ENCODE results near the gene PROC.
"Not testable (repeated sequence)": the region's sequence is repeated elsewhere in the genome, so short reads cannot be mapped to it uniquely, and the experiment has no call there.

The PROC gene

DNA sequence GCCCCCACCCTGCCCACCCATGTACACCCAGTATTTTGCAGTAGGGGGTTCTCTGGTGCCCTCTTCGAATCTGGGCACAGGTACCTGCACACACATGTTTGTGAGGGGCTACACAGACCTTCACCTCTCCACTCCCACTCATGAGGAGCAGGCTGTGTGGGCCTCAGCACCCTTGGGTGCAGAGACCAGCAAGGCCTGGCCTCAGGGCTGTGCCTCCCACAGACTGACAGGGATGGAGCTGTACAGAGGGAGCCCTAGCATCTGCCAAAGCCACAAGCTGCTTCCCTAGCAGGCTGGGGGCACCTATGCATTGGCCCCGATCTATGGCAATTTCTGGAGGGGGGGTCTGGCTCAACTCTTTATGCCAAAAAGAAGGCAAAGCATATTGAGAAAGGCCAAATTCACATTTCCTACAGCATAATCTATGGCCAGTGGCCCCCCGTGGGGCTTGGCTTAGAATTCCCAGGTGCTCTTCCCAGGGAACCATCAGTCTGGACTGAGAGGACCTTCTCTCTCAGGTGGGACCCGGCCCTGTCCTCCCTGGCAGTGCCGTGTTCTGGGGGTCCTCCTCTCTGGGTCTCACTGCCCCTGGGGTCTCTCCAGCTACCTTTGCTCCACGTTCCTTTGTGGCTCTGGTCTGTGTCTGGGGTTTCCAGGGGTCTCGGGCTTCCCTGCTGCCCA, 9.3 kb downstream of the PROC start:
- no peak for DNase-seq (ENCODE audit: low read depth)

DNA sequence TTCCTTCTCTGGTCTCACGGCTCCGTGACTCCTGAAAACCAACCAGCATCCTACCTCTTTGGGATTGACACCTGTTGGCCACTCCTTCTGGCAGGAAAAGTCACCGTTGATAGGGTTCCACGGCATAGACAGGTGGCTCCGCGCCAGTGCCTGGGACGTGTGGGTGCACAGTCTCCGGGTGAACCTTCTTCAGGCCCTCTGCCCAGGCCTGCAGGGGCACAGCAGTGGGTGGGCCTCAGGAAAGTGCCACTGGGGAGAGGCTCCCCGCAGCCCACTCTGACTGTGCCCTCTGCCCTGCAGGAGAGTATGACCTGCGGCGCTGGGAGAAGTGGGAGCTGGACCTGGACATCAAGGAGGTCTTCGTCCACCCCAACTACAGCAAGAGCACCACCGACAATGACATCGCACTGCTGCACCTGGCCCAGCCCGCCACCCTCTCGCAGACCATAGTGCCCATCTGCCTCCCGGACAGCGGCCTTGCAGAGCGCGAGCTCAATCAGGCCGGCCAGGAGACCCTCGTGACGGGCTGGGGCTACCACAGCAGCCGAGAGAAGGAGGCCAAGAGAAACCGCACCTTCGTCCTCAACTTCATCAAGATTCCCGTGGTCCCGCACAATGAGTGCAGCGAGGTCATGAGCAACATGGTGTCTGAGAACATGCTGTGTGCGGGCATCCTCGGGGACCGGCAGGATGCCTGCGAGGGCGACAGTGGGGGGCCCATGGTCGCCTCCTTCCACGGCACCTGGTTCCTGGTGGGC, 10.0 kb downstream of the PROC start:
- no peak for DNase-seq (ENCODE audit: low read depth)

DNA sequence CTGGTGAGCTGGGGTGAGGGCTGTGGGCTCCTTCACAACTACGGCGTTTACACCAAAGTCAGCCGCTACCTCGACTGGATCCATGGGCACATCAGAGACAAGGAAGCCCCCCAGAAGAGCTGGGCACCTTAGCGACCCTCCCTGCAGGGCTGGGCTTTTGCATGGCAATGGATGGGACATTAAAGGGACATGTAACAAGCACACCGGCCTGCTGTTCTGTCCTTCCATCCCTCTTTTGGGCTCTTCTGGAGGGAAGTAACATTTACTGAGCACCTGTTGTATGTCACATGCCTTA, 10.5 kb downstream of the PROC start:
- DNase-seq (ENCODE audit: low read depth), result no peak

DNA sequence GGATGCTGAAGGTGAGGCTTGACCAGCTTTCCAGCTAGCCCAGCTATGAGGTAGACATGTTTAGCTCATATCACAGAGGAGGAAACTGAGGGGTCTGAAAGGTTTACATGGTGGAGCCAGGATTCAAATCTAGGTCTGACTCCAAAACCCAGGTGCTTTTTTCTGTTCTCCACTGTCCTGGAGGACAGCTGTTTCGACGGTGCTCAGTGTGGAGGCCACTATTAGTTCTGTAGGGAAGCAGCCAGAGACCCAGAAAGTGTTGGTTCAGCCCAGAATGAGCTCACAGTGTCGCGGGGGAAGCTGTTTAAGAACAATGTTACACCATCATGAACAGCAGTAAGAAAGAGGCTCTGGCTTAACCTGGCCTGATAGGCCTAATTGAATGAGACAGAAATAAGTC, 11.1 kb downstream of the PROC start:
- DNase-seq (ENCODE audit: low read depth), result no peak

DNA sequence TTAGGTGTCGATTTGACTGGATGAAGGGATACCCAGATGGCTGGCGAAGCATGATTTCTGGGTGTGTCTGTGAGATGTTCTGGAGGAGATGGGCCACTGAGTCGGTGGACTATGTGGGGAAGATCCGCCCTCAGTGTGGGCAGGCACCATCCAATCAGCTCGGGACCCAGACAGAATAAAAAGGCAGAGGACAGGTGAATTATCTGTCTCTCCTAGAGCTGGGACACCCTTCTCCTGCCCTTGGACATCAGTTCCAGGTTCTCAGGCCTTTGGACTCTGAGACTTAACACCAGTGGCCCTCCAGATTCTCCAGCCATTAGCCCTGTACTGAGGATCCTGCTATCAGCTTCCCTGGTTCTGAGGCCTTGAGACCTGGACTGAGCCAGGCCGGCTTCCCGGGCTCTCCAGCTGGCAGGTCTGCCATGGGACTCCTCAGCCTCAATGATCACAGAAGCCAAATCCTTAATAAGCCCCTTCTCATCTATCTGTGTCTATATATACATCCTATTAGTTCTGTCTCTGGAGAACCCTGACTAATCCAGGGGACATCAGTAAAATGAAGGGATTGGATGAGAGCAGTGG, 11.7 kb downstream of the PROC start:
- no peak for DNase-seq (ENCODE audit: low read depth)

DNA sequence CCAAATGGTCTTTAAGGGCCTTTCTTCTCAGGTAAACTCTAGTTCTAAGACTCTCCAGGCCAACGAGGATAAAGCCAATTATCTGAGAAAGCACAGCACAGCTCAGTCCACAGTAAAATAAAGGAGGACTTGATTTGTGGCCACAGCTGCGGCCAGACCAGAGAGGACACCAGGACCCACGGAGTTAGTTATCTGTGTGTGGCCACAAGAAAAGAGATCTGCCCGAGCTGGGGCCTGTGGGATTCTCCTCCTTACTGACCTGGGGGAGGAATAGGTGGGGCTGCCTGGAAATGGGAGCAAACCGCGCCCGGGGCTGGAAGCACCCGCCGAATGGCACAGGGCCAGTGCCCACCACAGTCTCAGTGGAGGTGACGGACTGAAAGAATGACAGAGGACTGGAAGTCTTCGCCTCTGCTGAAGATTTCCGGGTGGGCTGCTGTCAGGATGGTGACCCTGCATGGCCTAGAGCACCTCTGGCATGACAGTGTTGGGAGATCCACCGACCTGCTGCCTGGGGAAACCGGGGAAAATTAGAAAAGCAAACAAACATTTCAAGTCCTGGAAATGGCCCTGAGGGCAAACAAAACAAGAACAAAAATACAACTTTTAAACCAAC, 13.3 kb downstream of the PROC start:
- no peak for DNase-seq (ENCODE audit: low read depth)

DNA sequence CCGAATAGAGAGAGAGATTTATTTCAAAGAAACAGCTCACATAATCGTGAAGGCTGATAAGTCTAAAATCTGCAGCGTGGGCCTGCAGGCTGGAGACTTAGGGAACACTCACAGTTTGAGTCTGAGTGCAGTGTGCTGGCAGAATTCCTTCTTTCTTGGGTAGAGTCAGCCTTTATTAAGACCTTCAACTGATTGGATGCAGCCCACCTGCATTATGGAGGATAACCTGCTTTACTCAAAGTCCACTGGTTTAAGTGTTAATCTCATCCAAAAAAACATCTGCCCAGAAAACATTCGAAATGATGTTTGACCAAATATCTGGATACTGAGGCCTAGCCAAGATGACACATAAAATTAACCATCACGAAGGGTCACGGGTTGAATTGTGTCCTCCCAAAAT, 16.3 kb downstream of the PROC start:
- DNase-seq (ENCODE audit: low read depth), result no peak

DNA sequence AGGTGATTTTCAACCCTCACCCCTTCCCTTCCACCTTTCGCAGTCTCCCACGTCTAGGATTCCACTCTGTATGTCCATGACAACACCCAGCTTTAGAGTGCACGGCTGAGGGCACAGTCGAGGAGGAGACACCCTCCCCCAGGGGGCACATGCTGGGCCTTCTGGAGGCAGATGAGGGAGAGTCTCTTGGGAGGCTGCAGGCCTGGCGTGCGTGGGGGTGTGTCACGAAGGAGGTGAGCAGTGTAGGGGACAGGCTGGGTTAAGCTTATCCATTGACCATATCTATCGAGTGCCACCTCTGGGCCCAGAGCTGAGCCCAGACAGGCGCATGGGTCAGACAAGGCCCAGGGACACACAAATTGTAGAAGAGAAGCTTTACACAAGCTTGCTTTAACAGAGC, 18.8 kb downstream of the PROC start:
- DNase-seq (ENCODE audit: low read depth), result no peak

DNA sequence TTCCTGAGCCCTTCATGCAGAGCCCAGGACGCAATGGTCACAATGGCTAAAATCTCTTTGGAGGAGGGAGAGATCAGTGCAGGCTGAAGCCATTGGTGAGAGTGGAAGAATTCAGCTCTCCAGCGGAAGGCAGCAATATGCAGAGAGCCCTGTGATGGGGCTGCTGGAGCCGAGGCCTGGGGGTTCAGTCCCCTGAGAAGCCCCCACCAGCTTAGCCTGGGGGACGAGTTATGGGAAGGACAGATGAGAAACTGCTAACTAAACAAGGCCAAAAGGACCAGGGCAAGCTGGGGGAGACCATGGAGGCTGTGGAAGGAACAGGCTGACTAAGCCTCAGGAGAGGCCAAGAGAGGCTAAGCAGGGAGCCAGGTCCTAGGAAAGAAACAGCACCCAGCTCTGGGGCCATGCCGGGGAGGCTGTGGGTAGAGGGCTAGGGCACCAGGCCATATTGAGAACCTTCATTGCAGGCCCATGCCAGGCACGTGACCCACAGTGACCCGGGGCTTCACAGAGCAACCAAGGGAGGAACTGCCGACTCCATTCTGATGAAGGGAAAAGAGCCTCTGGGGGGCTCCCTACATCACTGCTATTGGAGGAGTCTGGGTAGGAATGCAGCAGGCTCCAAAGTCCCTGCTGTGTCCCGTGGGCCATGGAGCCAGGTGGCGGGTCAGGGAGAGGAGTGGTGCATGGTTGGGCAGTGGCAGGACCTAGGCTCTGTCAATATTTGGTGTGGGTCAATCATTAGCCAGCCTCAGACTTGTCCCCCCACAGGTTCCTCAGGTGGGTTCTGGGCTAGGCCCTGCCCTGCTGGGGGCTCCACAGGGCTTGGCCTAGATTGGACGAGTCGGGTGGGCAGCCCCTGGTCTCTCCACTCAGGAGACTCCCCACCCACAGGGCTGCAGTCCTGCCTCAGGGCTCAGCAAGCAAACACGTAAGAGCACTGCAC, 19.8 kb downstream of the PROC start:
- DNase-seq (ENCODE audit: low read depth), result no peak

DNA sequence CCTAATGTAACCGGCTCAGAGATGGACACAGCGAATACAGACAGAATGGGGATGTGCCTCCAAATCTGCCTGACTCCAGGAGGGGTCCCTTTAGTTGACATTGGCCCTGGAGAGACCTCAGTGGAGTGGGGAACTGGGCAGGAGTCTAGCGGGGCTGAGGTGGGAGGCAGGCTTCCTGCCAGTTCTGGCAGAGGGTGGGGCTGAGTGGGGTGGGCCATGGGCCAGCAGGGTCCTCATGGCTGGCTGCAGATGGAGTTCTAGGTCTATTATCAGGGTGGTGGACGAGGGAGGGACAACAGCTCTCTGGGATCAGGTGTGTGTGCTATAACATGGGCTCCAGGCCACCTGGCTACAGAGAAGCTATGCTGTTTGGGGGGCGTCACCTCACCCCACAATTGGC, 21.1 kb downstream of the PROC start:
- DNase-seq (ENCODE audit: low read depth), result no peak

DNA sequence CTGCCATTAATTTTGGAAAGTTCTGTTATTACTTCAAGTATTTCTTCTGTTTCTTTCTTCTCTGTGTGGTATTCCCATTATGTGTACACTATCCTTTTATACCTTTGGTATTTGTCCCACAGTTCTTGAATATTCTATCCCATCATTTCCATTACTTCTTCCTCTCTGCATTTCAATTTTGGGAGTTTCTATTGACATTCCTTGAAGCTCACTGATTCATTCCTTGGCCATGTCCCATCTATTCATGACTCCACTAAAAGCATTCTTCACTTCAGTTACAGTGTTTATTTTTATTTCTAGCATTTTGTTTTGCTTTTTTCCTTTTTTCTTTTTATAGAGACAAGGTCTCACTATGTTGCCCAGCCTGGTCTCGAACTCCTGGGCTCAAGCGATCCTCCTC, 30.3 kb downstream of the PROC start:
- DNase-seq (ENCODE audit: low read depth), result no peak

DNA sequence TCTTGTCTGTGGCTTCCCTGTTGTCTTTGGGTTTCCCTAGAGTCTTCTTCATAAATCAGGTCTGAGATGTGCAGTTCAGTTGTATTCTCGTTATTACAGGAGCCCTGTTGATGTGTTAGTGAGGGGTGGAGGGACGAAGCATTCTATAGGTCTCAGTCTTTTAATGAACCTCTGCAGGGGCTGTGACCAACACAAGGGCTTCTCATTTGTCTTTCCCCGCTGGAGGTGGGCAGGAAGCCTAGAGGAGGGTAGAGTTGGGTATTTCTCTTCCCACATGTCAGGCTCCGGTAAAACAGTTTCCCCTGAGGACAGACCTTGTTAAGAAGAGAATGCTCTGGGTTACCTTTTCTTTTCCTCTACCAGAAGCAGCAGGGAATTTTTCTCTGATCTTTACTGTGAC, 31.2 kb downstream of the PROC start:
- no peak for DNase-seq (ENCODE audit: low read depth)

DNA sequence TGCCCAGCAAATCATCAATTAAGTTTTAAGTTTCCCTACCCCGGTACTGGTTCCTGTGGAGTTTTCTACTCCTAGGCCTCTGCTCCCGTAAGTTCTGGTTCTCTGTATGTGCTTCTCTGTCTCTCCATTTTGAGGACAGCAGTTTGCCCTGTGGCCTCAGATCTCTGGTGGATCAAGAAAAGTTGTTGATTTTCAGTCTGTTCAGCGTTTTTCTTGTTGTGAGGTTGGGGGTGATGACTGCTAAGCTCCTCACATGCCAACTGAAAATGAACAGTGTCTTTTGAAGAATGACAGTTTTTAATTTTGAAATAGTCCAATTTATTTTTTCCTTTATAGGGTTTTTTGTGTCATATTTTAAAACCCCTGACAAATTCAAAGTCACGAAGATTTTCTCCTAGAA, 31.7 kb downstream of the PROC start:
- DNase-seq (ENCODE audit: low read depth), result no peak

DNA sequence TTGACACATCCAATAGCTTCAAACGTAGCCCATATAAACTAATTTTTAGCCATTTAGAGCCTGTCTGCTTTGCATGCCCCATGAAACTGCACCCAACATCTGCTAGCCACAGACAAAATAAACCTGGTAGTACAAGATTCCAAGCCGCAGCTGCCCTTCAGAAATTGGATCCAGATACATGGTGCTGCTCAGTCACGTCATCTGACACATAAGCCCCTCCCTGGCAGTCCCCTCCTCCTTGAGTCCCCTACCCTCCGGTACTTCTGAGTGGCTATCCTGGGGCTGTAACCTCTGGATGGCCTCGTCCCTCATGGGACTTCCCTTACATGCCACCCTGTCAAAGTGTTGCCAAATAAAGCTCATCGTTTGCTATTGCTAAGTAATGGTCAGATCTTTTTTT, 33.8 kb downstream of the PROC start:
- DNase-seq (ENCODE audit: low read depth), result no peak

DNA sequence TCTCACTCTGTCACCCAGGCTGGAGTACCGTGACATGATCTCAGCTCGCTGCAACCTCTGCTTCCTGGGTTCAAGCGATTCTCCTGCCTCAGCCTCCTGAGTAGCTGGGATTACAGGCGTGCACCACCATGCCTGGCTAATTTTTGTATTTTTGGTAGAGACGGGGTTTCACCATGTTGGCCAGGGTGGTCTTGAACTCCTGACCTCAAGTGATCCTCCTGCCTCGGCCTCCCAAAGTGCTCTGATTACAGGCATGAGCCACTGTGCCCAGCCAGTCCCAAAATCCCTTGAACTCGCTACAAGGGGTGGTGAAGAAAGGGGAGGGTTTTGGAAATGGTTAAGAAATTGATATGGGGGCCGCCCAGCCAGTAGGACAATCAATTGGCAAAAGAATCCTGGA, 34.2 kb downstream of the PROC start:
- not testable (repeated sequence) for DNase-seq (ENCODE audit: low read depth)

DNA sequence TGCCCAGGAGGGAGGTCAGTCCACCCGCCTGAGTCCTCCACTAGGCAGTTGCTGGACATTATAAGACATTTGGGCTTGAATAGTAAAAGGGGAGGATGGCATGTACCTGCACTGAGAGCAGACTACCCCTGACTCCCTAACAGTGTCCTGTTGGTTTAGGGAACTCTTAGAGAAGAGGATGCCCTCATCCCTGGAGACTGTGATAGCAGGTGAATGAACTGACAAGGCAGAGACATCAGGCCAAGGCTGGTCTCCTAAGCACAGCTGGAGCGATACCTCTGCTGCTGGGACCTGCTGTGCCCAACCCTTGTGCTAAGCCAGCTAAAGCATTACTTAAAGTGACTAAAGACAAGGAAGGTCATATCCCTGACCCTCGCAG, 34.8 kb downstream of the PROC start:
- DNase-seq (ENCODE audit: low read depth), result no peak

DNA sequence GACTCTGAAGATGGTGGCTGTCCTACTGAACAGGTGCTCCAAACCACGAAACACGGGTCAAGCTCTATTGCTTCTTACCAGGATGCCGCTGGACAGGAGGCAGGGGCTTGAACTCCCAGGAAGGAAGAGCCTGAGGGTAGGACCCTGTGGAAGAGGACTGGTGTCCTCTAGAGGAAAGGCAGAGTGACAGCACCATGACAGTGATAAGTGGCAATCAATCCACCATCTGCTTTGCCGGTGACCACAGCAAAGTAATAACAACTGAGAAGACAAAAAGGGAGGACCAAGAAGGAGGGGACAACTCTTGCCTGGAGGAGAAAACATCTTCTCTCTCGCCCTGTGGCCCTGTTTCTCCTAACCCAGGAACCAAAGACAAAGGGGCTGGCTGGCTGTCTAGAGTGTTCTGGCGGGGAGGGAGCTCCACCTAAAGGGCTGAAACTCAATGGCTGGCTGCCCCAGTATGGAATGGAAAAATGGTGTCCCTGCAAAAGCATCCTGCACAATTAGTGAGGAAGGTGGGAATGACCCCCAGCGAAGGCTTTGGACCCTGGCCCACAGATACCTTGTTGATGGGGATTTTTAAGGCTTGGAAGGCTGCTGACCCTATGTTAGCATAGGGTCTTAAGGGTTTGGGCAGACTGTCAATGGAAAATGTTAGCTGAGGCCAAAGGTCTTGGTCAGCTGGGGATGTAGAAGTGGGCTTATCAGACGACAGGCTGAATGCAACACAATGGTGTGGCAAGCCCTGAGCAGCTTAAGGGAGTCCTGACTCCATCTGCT, 35.4 kb downstream of the PROC start:
- DNase-seq (ENCODE audit: low read depth), result no peak

DNA sequence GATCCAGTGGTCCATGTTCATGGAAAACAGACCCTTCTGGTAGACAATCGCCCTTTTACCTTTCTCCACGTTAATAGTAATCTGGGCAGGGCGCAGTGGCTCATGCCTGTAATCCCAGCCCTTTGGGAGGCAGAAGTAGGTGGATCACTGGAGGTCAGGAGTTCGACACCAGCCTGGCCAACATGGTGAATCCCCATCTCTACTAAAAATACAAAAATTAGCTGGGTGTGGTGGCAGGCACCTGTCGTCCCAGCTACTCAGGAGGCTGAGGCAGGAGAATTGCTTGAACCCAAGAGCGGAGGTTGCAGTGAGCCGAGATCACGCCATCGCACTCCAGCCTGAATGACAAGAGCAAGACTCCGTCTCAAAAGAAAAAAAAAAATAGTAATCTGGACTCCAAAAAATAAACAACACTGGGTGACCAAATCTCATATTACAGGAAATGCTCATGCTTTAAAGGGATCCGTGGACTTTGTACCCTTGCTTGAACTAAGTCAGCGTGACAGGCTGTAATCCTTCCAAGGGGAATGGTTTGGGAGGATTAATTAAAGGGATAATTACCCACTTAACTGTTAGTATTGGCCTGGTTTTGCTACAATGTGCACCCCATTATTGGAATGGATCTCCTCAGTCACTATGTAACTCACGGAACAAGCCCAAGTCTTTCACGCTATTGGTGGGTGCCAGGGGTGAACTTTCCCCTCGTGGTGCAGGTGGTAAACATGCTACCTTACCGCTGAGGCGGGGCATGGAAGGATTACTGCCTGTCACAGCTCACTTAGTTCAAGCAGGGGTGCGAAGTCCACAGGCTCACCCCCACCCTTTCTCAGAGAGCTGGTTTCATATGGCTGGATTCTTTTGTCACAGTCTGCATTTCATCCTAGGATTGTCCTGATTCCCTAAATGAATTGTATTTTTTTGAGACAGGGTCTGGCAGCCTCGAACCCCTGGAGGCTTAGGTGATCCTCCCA, 36.7 kb downstream of the PROC start:
- DNase-seq (ENCODE audit: low read depth), result no peak

DNA sequence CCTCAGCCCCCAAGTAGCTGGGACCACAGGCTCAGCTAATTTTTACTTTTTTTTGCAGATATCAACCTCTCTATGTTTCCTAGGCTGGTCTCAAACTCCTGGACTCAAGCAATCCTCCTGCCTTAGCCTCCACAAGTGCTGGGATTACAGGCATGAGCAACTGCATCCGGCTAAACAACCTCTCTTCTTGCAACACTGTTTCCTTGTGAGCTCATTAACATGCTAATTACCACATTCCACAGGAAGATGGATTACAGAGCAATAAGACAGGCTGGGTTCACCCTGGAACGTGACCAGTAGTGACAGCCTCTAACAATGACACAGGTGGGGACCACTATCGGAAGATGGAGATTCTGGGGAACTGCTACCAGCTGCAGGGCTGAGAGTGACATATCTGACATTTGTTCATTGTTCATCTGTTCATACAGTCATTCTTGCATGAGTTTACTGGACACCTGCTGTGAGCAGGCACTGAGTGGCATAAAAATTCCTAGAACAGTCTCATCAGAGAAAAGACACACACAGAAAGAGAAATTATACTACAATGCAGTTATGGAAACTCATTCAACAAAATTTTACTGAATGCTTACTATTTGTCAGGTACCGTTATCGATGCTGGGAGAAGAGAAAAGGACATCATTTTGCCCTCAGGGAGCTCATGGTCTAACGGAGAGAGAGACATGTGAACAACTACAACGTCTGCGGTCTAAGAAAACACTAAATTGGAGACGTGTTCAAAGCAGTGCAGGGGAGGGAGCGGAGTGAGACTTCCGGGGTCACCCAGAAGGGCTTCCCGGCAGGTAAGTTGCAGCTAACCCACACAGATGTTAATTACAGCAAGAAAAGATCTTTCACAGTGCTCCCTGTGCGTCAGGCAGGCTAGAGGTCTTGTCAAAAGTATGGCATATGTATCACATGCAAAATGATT, 37.6 kb downstream of the PROC start:
- no peak for DNase-seq (ENCODE audit: low read depth)

Measured in fibroblast of the conjunctiva (primary cell).